ENCODE results near the gene MAST2. TPM values are rescaled to one million over a fixed set of nuclear protein-coding genes. Genes with fewer than 3 reads are reported as not detected.

MAST2 gene
- total and polyA plus RNA-seq, 9 of the 15 experiments (the other 6 are each of a cell fraction or from before 2014, with no cell fraction given): 0.73 to 32.0 (median 17.8) TPM

- peak; percentile 7; the same call in 1 of the 2 replicates for TF ChIP-seq E4F1 (CRISPR knock-in tag; IDR thresholded peaks at IDR 0.05; ENCODE audit: borderline replicate concordance)
- TF ChIP-seq ZNF740 (CRISPR knock-in tag; IDR thresholded peaks at IDR 0.05): 0 out of 2 replicates have a peak, but pooled peaks have one; percentile 33
- no peak for TF ChIP-seq ZNF740 (tag; IDR thresholded peaks at IDR 0.05)
- TF ChIP-seq U2AF1 (optimal IDR thresholded peaks at IDR 0.05; ENCODE audit: low read depth, low read length): no peak
- TF ChIP-seq, protein P1, sequence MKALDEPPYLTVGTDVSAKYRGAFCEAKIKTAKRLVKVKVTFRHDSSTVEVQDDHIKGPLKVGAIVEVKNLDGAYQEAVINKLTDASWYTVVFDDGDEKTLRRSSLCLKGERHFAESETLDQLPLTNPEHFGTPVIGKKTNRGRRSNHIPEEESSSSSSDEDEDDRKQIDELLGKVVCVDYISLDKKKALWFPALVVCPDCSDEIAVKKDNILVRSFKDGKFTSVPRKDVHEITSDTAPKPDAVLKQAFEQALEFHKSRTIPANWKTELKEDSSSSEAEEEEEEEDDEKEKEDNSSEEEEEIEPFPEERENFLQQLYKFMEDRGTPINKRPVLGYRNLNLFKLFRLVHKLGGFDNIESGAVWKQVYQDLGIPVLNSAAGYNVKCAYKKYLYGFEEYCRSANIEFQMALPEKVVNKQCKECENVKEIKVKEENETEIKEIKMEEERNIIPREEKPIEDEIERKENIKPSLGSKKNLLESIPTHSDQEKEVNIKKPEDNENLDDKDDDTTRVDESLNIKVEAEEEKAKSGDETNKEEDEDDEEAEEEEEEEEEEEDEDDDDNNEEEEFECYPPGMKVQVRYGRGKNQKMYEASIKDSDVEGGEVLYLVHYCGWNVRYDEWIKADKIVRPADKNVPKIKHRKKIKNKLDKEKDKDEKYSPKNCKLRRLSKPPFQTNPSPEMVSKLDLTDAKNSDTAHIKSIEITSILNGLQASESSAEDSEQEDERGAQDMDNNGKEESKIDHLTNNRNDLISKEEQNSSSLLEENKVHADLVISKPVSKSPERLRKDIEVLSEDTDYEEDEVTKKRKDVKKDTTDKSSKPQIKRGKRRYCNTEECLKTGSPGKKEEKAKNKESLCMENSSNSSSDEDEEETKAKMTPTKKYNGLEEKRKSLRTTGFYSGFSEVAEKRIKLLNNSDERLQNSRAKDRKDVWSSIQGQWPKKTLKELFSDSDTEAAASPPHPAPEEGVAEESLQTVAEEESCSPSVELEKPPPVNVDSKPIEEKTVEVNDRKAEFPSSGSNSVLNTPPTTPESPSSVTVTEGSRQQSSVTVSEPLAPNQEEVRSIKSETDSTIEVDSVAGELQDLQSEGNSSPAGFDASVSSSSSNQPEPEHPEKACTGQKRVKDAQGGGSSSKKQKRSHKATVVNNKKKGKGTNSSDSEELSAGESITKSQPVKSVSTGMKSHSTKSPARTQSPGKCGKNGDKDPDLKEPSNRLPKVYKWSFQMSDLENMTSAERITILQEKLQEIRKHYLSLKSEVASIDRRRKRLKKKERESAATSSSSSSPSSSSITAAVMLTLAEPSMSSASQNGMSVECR (CRISPR knock-in tag; IDR thresholded peaks at IDR 0.05): 0 out of 2 replicates have a peak, but pooled peaks have one; percentile 15
- 0 out of 2 replicates have a peak, but pooled peaks have one; percentile 14 for TF ChIP-seq ID3 (CRISPR knock-in tag; IDR thresholded peaks at IDR 0.05)
- no peak for TF ChIP-seq ID3 (tag; IDR thresholded peaks at IDR 0.05)
- TF ChIP-seq MLLT1 (IDR thresholded peaks at IDR 0.05): peak in 1 of 2 experiments; percentile 81; a peak in 2 of 4 replicates
- 0 out of 4 replicates have a peak, but pooled peaks of 1 of the 2 experiments have one; percentile 45 for TF ChIP-seq ARNT (IDR thresholded peaks at IDR 0.05)
- no peak for TF ChIP-seq CHD1 (IDR thresholded peaks at IDR 0.05; ENCODE audit: low read length)
- TF ChIP-seq CTBP1 (IDR thresholded peaks at IDR 0.05; ENCODE audit: borderline replicate concordance): no peak; the same call in 1 of the 2 replicates
Observed at GRCh38 chr1:45802343-45803298, 791 bp upstream of the MAST2 start (continued).
